HepG2 (cell line): ENCODE measurements around the gene ZNF75A. TPM values are rescaled to one million over a fixed set of nuclear protein-coding genes. Genes with fewer than 3 reads are reported as not detected.
A peak's percentile ranks its signal among the peaks of the same experiment; 100 is the strongest.

Source experiments
- AHDC1 ChIP-seq: sonication (generic); formaldehyde crosslinking; IDR thresholded peaks from 2 replicates; pipeline ENCODE4 v1.5.1; 2020; ENCODE audit warnings: mild to moderate bottlenecking, missing genetic modification reagents, borderline replicate concordance
- CENPT ChIP-seq: sonication (generic); formaldehyde crosslinking; IDR thresholded peaks from 2 replicates; pipeline ENCODE4 v1.8.0; 2022; ENCODE audit warnings: low read depth, mild to moderate bottlenecking, moderate library complexity, missing genetic modification reagents
- DMAP1 ChIP-seq: IDR thresholded peaks from 2 replicates; pipeline ENCODE4 v1.6.1; 2016
- EHMT2 ChIP-seq: fragments of 200-600 bp; sonication (generic); IDR thresholded peaks from 2 replicates; pipeline ENCODE4 v1.7.0; 2017; ENCODE audit warnings: antibody characterized with exemption, low read depth, low read length, borderline replicate concordance
- HINFP ChIP-seq: sonication (generic); formaldehyde crosslinking; IDR thresholded peaks from 2 replicates; pipeline ENCODE4 v1.4.0; 2020; ENCODE audit warnings: low read depth, mild to moderate bottlenecking, missing genetic modification reagents
- HNF4A ChIP-seq: sonication (generic); formaldehyde crosslinking; IDR thresholded peaks from 2 replicates; pipeline ENCODE4 v1.4.0; 2020; ENCODE audit warnings: missing genetic modification reagents
- MED1 ChIP-seq: sonication (generic); formaldehyde crosslinking; IDR thresholded peaks from 2 replicates; pipeline ENCODE4 v1.4.0; 2020; ENCODE audit warnings: missing genetic modification reagents
- MED8 ChIP-seq: sonication (generic); formaldehyde crosslinking; IDR thresholded peaks from 2 replicates; pipeline ENCODE4 v1.8.1; 2023; ENCODE audit warnings: mild to moderate bottlenecking, missing genetic modification reagents; ENCODE audit not compliant: insufficient replicate concordance
- MTF1 ChIP-seq: sonication (generic); formaldehyde crosslinking; IDR thresholded peaks from 2 replicates; pipeline ENCODE4 v1.5.0; 2020; ENCODE audit warnings: missing genetic modification reagents
- NBN ChIP-seq: fragments of 450-650 bp; conservative IDR thresholded peaks from 2 replicates; pipeline ENCODE4 v1.6.1; 2017
- NFYC ChIP-seq: IDR thresholded peaks from 2 replicates; pipeline ENCODE4 v1.6.1; 2016; ENCODE audit warnings: missing genetic modification reagents, missing compliant biosample characterization
- ZBTB46 ChIP-seq: sonication (generic); formaldehyde crosslinking; IDR thresholded peaks from 2 replicates; pipeline ENCODE4 v1.4.0; 2020; ENCODE audit warnings: mild to moderate bottlenecking, missing genetic modification reagents, borderline replicate concordance
- ZFX ChIP-seq: sonication (generic); formaldehyde crosslinking; IDR thresholded peaks from 2 replicates; pipeline ENCODE4 v1.4.0; 2020; ENCODE audit warnings: mild to moderate bottlenecking, low read depth, missing genetic modification reagents, moderate library complexity
- ZMYM4 ChIP-seq: sonication (generic); formaldehyde crosslinking; IDR thresholded peaks from 2 replicates; pipeline ENCODE4 v1.8.1; 2023; ENCODE audit warnings: mild to moderate bottlenecking, missing genetic modification reagents
- ZNF253 ChIP-seq: sonication (generic); formaldehyde crosslinking; IDR thresholded peaks from 2 replicates; pipeline ENCODE4 v1.8.0; 2022; ENCODE audit warnings: mild to moderate bottlenecking, missing genetic modification reagents, borderline replicate concordance
- ZNF30 ChIP-seq: sonication (generic); formaldehyde crosslinking; IDR thresholded peaks from 2 replicates; pipeline ENCODE4 v1.5.0; 2020; ENCODE audit warnings: mild to moderate bottlenecking, missing genetic modification reagents
- ZNF367 ChIP-seq: sonication (generic); formaldehyde crosslinking; IDR thresholded peaks from 2 replicates; pipeline ENCODE4 v1.4.0; 2020; ENCODE audit warnings: missing genetic modification reagents, borderline replicate concordance
- ZNF383 ChIP-seq: sonication (generic); formaldehyde crosslinking; IDR thresholded peaks from 2 replicates; pipeline ENCODE4 v1.4.0; 2020; ENCODE audit warnings: missing genetic modification reagents, mild to moderate bottlenecking, borderline replicate concordance
- ZNF704 ChIP-seq: sonication (generic); formaldehyde crosslinking; IDR thresholded peaks from 2 replicates; pipeline ENCODE4 v1.8.1; 2023; ENCODE audit warnings: mild to moderate bottlenecking, inconsistent platforms, moderate library complexity, missing genetic modification reagents, borderline replicate concordance
- ZNF776 ChIP-seq: sonication (generic); formaldehyde crosslinking; IDR thresholded peaks from 2 replicates; pipeline ENCODE4 v1.4.0; 2020; ENCODE audit warnings: mild to moderate bottlenecking, missing genetic modification reagents
- polyA plus RNA-seq, 8 experiments: library from polyadenylated mRNA; depleted of rRNA in 3 of 8; stranded (reverse) in 7 of 8; unstranded in 1 of 8; fragments of >200 nt; fragmentation: Illumina TruSeq in 4 of 8; extraction: Trizol in 4 of 8; gene quantifications; 2 replicates each; pipeline versions ENCODE4 v1.2.1 to v1.2.3, GENCODE V29; 2011 to 2016; ENCODE audit warnings: low read depth in 4 of 8, missing spikeins in 1 of 8, mixed read lengths in 1 of 8; ENCODE audit not compliant: insufficient read depth in 1 of 8
- total RNA-seq, 5 experiments: library from RNA; depleted of rRNA; stranded (reverse); fragments of >200 nt; fragmentation: Illumina TruSeq; extraction: Trizol; gene quantifications; 2 replicates each; pipeline ENCODE4 v1.2.3, GENCODE V29; 2016; ENCODE audit warnings: low read depth in 1 of 5

Gene ZNF75A
- total and polyA plus RNA-seq, 2 of the 13 experiments (the other 11 are each of a cell fraction or from before 2014, with no cell fraction given) = 1.4 to 2.1 TPM

- TF ChIP-seq AHDC1 (CRISPR knock-in tag) (no peak), NBN (no peak), HNF4A (CRISPR knock-in tag) (0 out of 2 replicates have a peak, but pooled peaks have one; percentile 17), MTF1 (CRISPR knock-in tag) (peak; percentile 26; the same call in 1 of the 2 replicates), EHMT2 (no peak), HINFP (CRISPR knock-in tag) (0 out of 2 replicates have a peak, but pooled peaks have one; percentile 15), ZNF30 (CRISPR knock-in tag) (no peak), ZNF776 (CRISPR knock-in tag) (no peak), MED1 (no peak; the same call in 1 of the 2 replicates), ZBTB46 (CRISPR knock-in tag) (no peak), CENPT (0 out of 2 replicates have a peak, but pooled peaks have one; percentile 11), NFYC (CRISPR knock-in tag) (no peak), DMAP1 (no peak), ZFX (CRISPR knock-in tag) (peak; percentile 78), ZNF367 (CRISPR knock-in tag) (no peak), ZNF704 (CRISPR knock-in tag) (no peak), MED8 (CRISPR knock-in tag) (peak; percentile 57), ZNF383 (no peak), ZMYM4 (CRISPR knock-in tag) (no peak), ZNF253 (CRISPR knock-in tag) (no peak)
These were observed 23.1 kb upstream of the ZNF75A start (continued) for GRCh38 chr16:3282103-3282729.
